HCT116 (cell line): ENCODE data around the gene CDYL2. TPM values are rescaled to one million over a fixed set of nuclear protein-coding genes. Genes with fewer than 3 reads are reported as not detected.

ENCODE experiments used
- ATAC-seq: fragments of 200-7000 bp; cut with Tn5 transposase; 2 replicates; pipeline ENCODE4 v1.9.1; 2020; ENCODE audit warnings: mild to moderate bottlenecking, moderate library complexity
- BruUV-seq: library from RNA; stranded (reverse); fragments of 400-500 nt; replicated peaks from 2 replicates; lab custom pipeline; 2021; lab: Mats Ljungman, UMichigan
- CTCF ChIA-PET: fragments of 300-600 bp; sonication (Branson Sonifier 250); formaldehyde crosslinking; loops from one replicate; lab custom pipeline; 2021; ENCODE audit warnings: antibody characterized with exemption; lab: Charles Lee
- POLR2A ChIA-PET: fragments of 300-600, 350-600 bp; sonication (Branson Sonifier 250); formaldehyde crosslinking; loops from one replicate; lab custom pipeline; 2021; ENCODE audit warnings: antibody characterized with exemption; lab: Charles Lee
- RAD21 ChIA-PET, 2 experiments: fragments of 300-600 bp; sonication (Branson Sonifier 250); formaldehyde crosslinking; loops; one replicate each; lab custom pipeline; 2023; ENCODE audit warnings: low total read pairs in 2 of 2; ENCODE audit not compliant: uncharacterized antibody in 2 of 2, unreplicated experiment in 2 of 2, low non-redundant PET in 1 of 2; lab: Charles Lee
- DNase-seq: peaks from one replicate; pipeline ENCODE4 v3.0.0-alpha.2; 2010; ENCODE audit warnings: low read depth, low spot score
- H2AFZ ChIP-seq: fragments of 200-600 bp; shearing (Covaris generic), sonication (generic); 2 replicates; pipeline ENCODE4 v1.6.1; 2017; ENCODE audit warnings: low read depth, mixed run types, mixed read lengths, antibody characterized with exemption, low read length; ENCODE audit not compliant: poor library complexity, severe bottlenecking
- H3K27ac ChIP-seq: 2 replicates; pipeline ENCODE4 v1.5.1; 2012; ENCODE audit warnings: low read depth, low read length
- H3K27me3 ChIP-seq: fragments of 200-600 bp; sonication (generic); 2 replicates; pipeline ENCODE4 v1.6.1; 2016; ENCODE audit warnings: mixed run types, low read length, mixed read lengths; ENCODE audit not compliant: insufficient read depth
- H3K36me3 ChIP-seq, 2 experiments: fragments of 200-500 bp in 1 of 2; fragments of 200-600 bp in 1 of 2; sonication (Bioruptor generic) in 1 of 2; sonication (generic) in 1 of 2; 2 replicates each; pipeline versions ENCODE4 v1.5.1 to v1.6.1; 2014 to 2016; ENCODE audit warnings: low read length in 2 of 2, inconsistent platforms in 1 of 2, mixed read lengths in 1 of 2, mixed run types in 1 of 2; ENCODE audit not compliant: insufficient read depth in 2 of 2, control insufficient read depth in 1 of 2
- H3K4me1 ChIP-seq, 2 experiments: fragments of 200-600 bp in 1 of 2; sonication (generic) in 1 of 2; 2 replicates each; pipeline versions ENCODE4 v1.5.1 to v1.6.1; 2012 to 2017; ENCODE audit warnings: low read length in 2 of 2, inconsistent platforms in 1 of 2, mild to moderate bottlenecking in 1 of 2, mixed read lengths in 1 of 2, mixed run types in 1 of 2, moderate library complexity in 1 of 2; ENCODE audit not compliant: insufficient read depth in 2 of 2, control insufficient read depth in 1 of 2
- H3K4me2 ChIP-seq: fragments of 200-600 bp; sonication (generic); 2 replicates; pipeline ENCODE4 v1.6.1; 2017; ENCODE audit warnings: mixed run types, low read length, mixed read lengths
- H3K4me3 ChIP-seq, 2 experiments: fragments of 200-600 bp in 1 of 2; sonication (generic) in 1 of 2; replicated peaks in 1 of 2; 2 replicates each; pipeline ENCODE4 v1.5.1; 2011 to 2016; ENCODE audit warnings: low read length in 2 of 2, control low read depth in 1 of 2, low read depth in 1 of 2, mild to moderate bottlenecking in 1 of 2, mixed read lengths in 1 of 2, mixed run types in 1 of 2
- H3K79me2 ChIP-seq: fragments of 200-600 bp; sonication (generic); 2 replicates; pipeline ENCODE4 v1.6.1; 2017; ENCODE audit warnings: mild to moderate bottlenecking, mixed run types, low read length, moderate library complexity, mixed read lengths; ENCODE audit not compliant: insufficient read depth
- H3K9ac ChIP-seq: fragments of 200-600 bp; sonication (generic); 2 replicates; pipeline ENCODE4 v1.6.1; 2016; ENCODE audit warnings: low read length, mixed read lengths
- H3K9me2 ChIP-seq: fragments of 200-600 bp; sonication (generic), shearing (Covaris generic); 2 replicates; pipeline ENCODE4 v1.6.1; 2017; ENCODE audit warnings: mixed run types, mild to moderate bottlenecking, moderate library complexity; ENCODE audit not compliant: insufficient read depth
- H3K9me3 ChIP-seq, 2 experiments: fragments of 200-500 bp in 1 of 2; fragments of 200-600 bp in 1 of 2; sonication (Bioruptor generic) in 1 of 2; sonication (generic) in 1 of 2; 2 replicates each; pipeline ENCODE4 v1.6.1; 2014 to 2017; ENCODE audit warnings: low read length in 2 of 2, mixed read lengths in 2 of 2, inconsistent platforms in 1 of 2, low read depth in 1 of 2, mild to moderate bottlenecking in 1 of 2, mixed run types in 1 of 2, moderate library complexity in 1 of 2; ENCODE audit not compliant: control insufficient read depth in 1 of 2, insufficient read depth in 1 of 2
- H4K20me1 ChIP-seq: fragments of 200-600 bp; sonication (generic), shearing (Covaris generic); 2 replicates; pipeline ENCODE4 v1.6.1; 2017; ENCODE audit warnings: mixed run types, mild to moderate bottlenecking, moderate library complexity; ENCODE audit not compliant: insufficient read depth
- ATF3 ChIP-seq: IDR thresholded peaks from 2 replicates; pipeline ENCODE4 v1.6.1; 2012
- CEBPB ChIP-seq: IDR thresholded peaks from 2 replicates; pipeline ENCODE4 v1.6.1; 2012; ENCODE audit warnings: low read depth
- CTCF ChIP-seq, 3 experiments: fragments of 200-600 bp in 1 of 3; sonication (generic) in 1 of 3; IDR thresholded peaks in 2 of 3; conservative IDR thresholded peaks in 1 of 3; 2 replicates each; pipeline ENCODE4 v1.5.1; 2012 to 2017; ENCODE audit warnings: low read depth in 2 of 3, low read length in 2 of 3, antibody characterized with exemption in 1 of 3, borderline replicate concordance in 1 of 3, control low read depth in 1 of 3, mild to moderate bottlenecking in 1 of 3, mixed read lengths in 1 of 3, mixed run types in 1 of 3, moderate library complexity in 1 of 3; ENCODE audit not compliant: insufficient read depth in 1 of 3
- ELF1 ChIP-seq: IDR thresholded peaks from 2 replicates; pipeline ENCODE4 v1.6.1; 2012; ENCODE audit warnings: low read depth, borderline replicate concordance
- EZH2 ChIP-seq: fragments of 200-600 bp; sonication (generic); IDR thresholded peaks from 2 replicates; pipeline ENCODE4 v1.6.1; 2017; ENCODE audit warnings: antibody characterized with exemption, mixed run types
- EZH2phosphoT487 ChIP-seq: fragments of 200-600 bp; IDR thresholded peaks from 2 replicates; pipeline ENCODE4 v1.6.1; 2018; ENCODE audit warnings: antibody characterized with exemption, borderline replicate concordance
- JUND ChIP-seq: IDR thresholded peaks from 2 replicates; pipeline ENCODE4 v1.6.1; 2012
- MAX ChIP-seq: IDR thresholded peaks from 2 replicates; pipeline ENCODE4 v1.6.1; 2012
- REST ChIP-seq: IDR thresholded peaks from 2 replicates; pipeline ENCODE4 v1.6.1; 2012; ENCODE audit warnings: low read depth
- SIN3A ChIP-seq: IDR thresholded peaks from 2 replicates; pipeline ENCODE4 v1.6.1; 2012; ENCODE audit warnings: low read depth
- SP1 ChIP-seq: IDR thresholded peaks from 2 replicates; pipeline ENCODE4 v1.6.1; 2012; ENCODE audit warnings: low read depth
- TCF7L2 ChIP-seq: IDR thresholded peaks from 2 replicates; pipeline ENCODE4 v1.7.0; 2011; ENCODE audit warnings: borderline replicate concordance, inconsistent platforms; ENCODE audit not compliant: insufficient read depth, insufficient read length; ENCODE audit errors: extremely low read depth
- YY1 ChIP-seq: IDR thresholded peaks from 2 replicates; pipeline ENCODE4 v1.6.1; 2011; ENCODE audit warnings: low read length, low read depth, moderate library complexity, mild to moderate bottlenecking; ENCODE audit not compliant: insufficient replicate concordance; ENCODE audit errors: extremely low read depth
- ZBTB33 ChIP-seq: IDR thresholded peaks from 2 replicates; pipeline ENCODE4 v1.6.1; 2011; ENCODE audit warnings: mild to moderate bottlenecking, low read length, moderate library complexity; ENCODE audit not compliant: insufficient replicate concordance; ENCODE audit errors: extremely low read depth
- ZNF274 ChIP-seq: fragments of 200-500 bp; sonication (Bioruptor generic); IDR thresholded peaks from 2 replicates; pipeline ENCODE4 v1.6.1; 2014; ENCODE audit warnings: mild to moderate bottlenecking, low read depth, low read length, inconsistent platforms
- intact Hi-C: fragments of 100-400 bp; cut with micrococcal nuclease; formaldehyde crosslinking; loops from 2 replicates; pipeline ENCODE4 v1.10.0; 2022
- total RNA-seq: library from RNA; stranded (reverse); gene quantifications from one replicate; pipeline ENCODE4 v1.2.1, GENCODE V29; 2021; ENCODE audit not compliant: unreplicated experiment

The CDYL2 gene
- total RNA-seq, 1 experiment from 2014 or later, result 0.10 TPM

- TF ChIP-seq ELF1 (no peak), ATF3 (no peak), SIN3A (no peak), JUND (no peak)
- TF ChIP-seq, all 23 proteins: peak for 0
These were observed 121.9 kb downstream of the CDYL2 start (continued) for GRCh38 chr16:80682421-80683070.

GRCh38 chr16:80681436-80681835 is 123.0 kb downstream of the CDYL2 start:
- H3K9ac ChIP-seq, result no peak overlapping the region
- no peak overlapping the region for H3K4me3 ChIP-seq
- BruUV-seq, result no TSS peak
- ATAC-seq, result no peak
- RAD21 ChIA-PET, result no interaction called here
- H3K27me3 ChIP-seq, result no peaks in the 10 kb centered on the region
- H3K79me2 ChIP-seq, result no peaks in the 10 kb centered on the region
- no peak overlapping the region for H3K4me2 ChIP-seq
- intact Hi-C loops, result no loop called here
- no peaks in the 10 kb centered on the region for H3K4me1 ChIP-seq
- no peak overlapping the region for H2AFZ ChIP-seq
- H3K9me2 ChIP-seq, result no peaks in the 10 kb centered on the region
- peaks cover 0 to 3% of the 10 kb centered on the region in 2 experiments; a peak in 2 of 4 replicates for H3K9me3 ChIP-seq
- no peaks in the 10 kb centered on the region for H4K20me1 ChIP-seq
- no peak overlapping the region for H3K27ac ChIP-seq
- no peak for DNase-seq
- CTCF ChIA-PET, result no interaction called here
- POLR2A ChIA-PET, result no interaction called here
- H3K36me3 ChIP-seq, result no peaks in the 10 kb centered on the region
- no peak for TF ChIP-seq SIN3A
- no peak for TF ChIP-seq JUND
- no peak for TF ChIP-seq EZH2
- TF ChIP-seq ATF3, result no peak
- no peak for TF ChIP-seq CEBPB
- TF ChIP-seq ZBTB33, result no peak
- no peak for TF ChIP-seq REST
- no peak for TF ChIP-seq SP1
- TF ChIP-seq CTCF (IDR thresholded peaks at IDR 0.05 in 2 of 3, conservative IDR thresholded peaks at IDR 0.05 in 1 of 3; ENCODE audit: borderline replicate concordance in 1 of 3, insufficient read depth in 1 of 3, low read depth in 2 of 3, low read length in 2 of 3), result no peak
- no peak for TF ChIP-seq EZH2phosphoT487
- no peak for TF ChIP-seq ZNF274
- TF ChIP-seq TCF7L2, result no peak
- TF ChIP-seq ELF1, result no peak
- TF ChIP-seq YY1, result no peak
- TF ChIP-seq MAX, result no peak
